Stimulated activated CD8-positive, alpha-beta memory T cell treated with anti-CD3 and anti-CD28 coated beads, Interleukin-12 subunit alpha, Interleukin-12 subunit beta, amount 100 ng/mL, for 4 hours (primary cell): ENCODE data around the gene CD1D.
"Not testable (repeated sequence)": the region's sequence is repeated elsewhere in the genome, so short reads cannot be mapped to it uniquely, and the experiment has no call there.

Experiments
- DNase-seq: peaks from one replicate; pipeline ENCODE4 v3.0.0-alpha.2; 2020; ENCODE audit warnings: low read depth

CD1D gene

DNA sequence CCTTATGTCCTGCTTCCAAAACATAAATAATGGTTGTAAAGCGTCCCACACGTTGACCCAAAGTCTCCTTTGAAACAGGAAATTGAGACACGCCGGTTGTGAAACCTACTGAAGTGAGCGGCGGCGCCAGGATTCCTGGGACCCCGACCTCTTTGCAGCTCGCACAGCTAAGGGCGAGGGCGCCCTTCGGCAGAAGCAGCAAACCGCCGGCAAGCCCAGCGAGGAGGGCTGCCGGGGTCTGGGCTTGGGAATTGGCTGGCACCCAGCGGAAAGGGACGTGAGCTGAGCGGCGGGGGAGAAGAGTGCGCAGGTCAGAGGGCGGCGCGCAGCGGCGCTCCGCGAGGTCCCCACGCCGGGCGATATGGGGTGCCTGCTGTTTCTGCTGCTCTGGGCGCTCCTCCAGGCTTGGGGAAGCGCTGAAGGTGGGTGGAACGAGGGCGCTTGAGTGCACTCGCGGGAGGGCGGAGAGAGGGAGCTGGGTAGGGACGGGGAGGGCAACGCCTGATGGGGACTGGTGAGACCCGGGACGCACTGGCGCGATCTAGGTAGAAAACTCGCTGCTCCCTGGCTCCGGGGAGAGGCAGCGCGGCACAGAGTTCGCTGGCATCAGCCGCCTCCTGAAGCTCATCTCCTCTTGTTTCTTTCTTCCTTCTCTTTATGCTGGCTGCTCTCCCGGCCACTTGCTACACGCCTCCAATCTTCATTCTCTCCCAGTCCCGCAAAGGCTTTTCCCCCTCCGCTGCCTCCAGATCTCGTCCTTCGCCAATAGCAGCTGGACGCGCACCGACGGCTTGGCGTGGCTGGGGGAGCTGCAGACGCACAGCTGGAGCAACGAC is at the start of gene CD1D:
Gene CD1D, plus strand, starts transcription at position 155 of the 836 bp plus-strand sequence. Its CDS starts 207 bp downstream, at position 362.
- no peak for DNase-seq

- DNase-seq, result no peak
Observed at GRCh38 chr1:158131217-158131616, 49.5 kb upstream of the CD1D start.

DNA sequence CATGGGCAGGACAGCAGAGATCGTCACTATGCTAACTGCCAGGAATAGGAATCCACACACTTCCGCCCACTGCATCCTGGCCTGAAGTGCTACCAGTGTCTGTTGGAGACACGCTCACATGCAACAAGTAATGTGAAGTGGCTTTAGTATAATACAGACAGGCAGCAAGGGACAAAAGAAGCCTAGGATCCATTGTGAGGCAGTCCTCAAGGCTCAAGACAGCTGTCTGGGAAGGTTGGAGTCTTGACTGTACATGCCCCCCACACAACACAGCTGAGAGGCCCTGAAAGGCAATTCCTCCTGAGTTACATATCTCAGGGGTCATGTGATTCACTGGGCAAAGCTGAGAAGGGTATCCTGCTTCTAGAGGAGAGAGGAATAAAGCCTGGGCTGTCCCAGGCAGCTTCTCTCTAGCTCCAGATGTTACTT is 39.9 kb upstream of the CD1D start:
- no peak for DNase-seq

- no peak for DNase-seq
Observed at GRCh38 chr1:158145173-158145719, 35.4 kb upstream of the CD1D start.

GRCh38 chr1:158146165-158146564 is 34.5 kb upstream of the CD1D start:
- DNase-seq, result no peak

DNA sequence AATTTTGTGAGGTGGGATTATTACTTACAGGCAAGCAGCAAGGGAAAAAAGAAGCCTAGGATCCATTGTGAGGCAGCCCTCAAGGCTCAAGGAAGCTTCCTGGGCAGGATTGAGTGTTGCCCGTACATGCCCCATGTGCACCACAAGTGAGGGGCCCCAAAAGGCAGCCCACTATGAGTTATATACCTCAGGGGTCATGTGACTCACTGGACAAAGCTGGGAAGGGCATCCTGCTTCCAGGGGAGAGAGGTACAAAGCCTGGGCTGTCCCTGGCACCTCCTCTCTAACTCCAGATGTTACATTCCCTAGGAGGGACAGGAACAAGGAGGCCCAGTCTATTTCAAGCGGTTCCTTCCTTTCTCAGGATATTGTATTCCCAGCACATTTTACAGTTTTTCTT is 34.0 kb upstream of the CD1D start:
- no peak for DNase-seq

DNA sequence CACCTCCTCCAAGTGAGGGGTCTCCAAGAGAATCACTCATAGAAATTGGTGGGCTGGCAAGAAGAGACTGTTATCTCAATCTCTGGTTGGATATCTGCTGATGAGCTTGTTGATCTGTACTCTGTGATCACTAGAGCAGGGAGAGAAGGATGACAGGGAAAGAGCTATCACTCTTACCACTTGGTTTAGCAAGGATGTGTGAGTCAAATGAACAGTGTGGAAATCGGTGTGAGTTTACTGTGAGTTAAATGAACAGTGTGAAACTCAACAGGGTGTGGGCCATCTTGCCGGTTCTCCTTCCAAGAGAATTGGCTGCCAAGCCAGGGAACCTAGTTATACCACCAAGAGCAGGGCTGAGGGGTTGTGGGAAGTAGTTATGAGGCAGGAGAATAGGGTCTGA is 33.3 kb upstream of the CD1D start:
- DNase-seq, result no peak

DNA sequence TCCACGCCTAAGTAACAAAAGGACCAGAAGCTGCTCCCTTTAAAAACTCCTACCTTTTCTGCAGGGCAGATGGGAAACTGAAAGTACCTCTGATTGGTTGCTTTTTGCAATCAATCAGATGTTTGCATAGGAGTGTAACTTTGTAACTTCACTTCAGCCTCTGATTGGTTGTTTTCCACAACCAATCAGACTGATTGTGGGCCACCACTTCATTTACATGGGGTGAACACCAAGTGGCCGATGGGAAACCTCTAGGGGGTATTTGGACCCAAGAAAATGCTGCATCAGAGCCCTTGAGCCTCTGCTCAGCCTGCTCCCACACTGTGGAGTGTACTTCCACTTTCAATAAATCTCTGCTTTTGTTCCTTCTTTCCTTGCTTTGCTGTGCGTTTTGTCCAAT is 32.8 kb upstream of the CD1D start:
- DNase-seq, result no peak

DNA sequence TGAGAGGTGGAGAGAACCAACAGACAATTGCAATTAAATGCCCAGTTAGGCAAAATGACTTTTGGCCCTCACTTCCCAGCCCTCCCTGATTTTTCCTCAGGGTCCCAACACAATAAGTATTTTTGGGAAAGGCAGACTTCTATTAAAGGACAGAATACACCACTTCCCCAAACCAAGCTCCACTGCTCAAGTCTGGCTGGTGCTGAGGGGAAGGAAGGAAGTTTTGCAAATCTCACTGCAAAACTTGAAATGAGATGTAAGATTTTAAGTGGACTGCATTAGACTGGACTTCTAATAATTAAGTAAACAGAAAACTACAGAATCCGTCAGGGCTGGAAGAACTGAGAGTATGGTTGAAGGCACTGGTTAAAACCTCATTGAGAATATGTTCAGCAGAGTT is 32.2 kb upstream of the CD1D start:
- no peak for DNase-seq

GRCh38 chr1:158149175-158149574 is 31.5 kb upstream of the CD1D start:
- no peak for DNase-seq

- peak; percentile 41 for DNase-seq
Observed at GRCh38 chr1:158149577-158150269, 31.0 kb upstream of the CD1D start.

- no peak for DNase-seq
Observed at GRCh38 chr1:158150523-158150922, 30.2 kb upstream of the CD1D start.

DNA sequence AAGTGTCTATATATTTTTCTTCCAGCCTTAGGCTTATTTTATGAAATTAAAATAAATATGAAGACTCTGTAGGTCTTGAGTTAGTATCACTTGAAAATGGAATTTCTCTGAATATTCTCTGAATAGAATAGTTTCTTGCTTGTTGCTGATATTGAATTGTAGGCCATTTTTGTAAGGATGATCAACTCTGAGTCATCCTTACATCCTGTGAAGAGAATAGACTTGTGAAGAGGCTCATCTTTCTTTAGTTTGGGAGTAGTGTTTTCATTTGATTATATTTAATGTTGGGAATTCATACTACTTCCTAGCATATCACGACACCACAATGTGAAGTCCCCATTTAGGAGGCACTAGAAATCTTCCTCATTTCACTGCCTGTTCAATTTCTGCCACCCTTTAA is 27.5 kb upstream of the CD1D start:
- DNase-seq, result no peak

DNA sequence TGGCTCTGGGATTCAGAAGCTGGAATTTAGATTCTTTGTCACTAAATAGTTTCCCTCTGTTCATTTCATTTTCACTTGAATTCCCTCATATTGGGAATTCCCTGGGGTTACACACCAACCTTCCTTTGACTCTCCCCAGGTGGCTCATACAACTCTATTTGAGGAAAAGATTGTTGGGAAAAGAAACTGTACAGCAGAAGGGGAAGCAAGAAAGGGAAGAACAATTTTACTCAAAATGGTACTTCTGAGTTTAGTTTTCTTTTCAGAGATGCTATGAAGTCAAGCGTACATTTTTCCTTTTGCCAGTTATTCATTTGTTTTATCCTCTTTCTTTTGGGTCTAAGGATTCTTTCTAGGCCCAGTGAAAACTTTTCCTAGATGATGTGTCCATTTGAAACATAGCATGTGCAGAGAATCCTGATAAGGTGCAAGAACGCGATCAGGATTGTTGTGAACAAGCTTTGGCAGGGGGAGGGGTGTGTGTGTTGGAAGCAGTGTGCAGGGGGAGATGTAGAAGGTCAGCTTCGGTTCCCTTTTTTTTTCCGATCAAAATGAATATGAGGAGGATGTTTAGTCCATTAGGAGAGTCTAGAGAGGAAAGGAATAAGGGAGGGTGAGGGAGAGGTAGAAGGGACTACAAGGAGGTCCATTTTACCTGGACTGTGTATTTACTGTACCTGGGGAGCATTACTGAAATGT is 26.8 kb upstream of the CD1D start:
- no peak for DNase-seq

GRCh38 chr1:158154501-158154900 is 26.2 kb upstream of the CD1D start:
- no peak for DNase-seq

DNA sequence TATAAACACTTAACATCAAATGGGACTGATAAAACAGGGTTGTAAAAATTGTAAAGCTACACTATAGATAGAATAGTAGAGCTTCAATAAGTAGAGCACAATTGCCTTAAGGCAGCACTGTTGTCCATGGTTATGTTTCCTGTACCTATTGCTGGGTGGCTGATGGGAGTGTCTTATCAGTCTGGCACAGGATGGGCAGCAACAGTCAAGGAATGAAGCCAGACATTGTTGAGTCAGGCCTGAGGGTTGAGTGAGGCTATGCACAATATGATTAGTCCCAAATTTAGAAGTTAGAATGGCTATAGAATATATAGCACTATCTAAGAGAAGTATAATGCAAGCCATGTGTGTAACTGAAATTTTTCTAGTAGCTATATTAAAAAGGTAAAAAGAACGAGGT is 25.0 kb upstream of the CD1D start:
- DNase-seq, result no peak

DNA sequence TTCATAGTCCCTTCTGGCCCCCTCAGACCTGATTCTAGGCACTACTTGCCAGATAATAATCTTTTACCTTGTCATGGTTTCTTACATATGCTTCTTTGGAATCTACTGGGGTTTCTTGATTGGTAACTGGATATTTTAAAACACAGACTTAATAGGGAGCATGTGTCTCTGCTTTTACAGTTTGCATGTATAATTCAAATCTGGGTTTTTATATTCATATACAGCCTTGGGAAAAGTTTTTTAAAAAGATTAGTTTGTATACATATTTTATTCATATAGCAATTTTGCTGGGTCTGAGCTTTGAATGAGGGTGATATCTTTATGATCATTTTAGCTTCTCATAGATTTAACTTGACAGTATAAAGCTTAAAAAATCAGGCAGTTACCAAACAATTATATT is 21.1 kb upstream of the CD1D start:
- no peak for DNase-seq

GRCh38 chr1:158161446-158161845 is 19.2 kb upstream of the CD1D start:
- no peak for DNase-seq

- no peak for DNase-seq
Observed at GRCh38 chr1:158163000-158163947, 17.4 kb upstream of the CD1D start.

GRCh38 chr1:158169105-158169504 is 11.6 kb upstream of the CD1D start:
- no peak for DNase-seq

DNA sequence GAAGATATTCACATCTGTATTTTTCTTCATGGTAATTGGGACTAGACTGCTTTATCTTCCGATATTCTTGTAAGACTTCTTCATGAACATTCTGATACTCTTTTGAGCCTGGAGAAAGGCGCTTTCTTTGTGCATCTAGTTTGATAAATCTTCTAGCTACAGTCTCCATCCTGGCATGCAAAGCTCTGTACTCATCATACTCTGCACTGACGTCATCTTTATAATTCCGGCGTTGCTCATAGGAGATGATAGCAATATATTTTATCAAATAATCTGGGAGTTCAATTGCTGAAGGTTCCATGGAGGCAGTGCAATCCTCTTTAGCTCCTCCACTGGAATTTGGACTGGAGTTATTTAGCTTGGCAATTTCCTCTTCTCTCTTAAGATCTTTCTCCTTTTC is 4.8 kb upstream of the CD1D start:
- DNase-seq, result not testable (repeated sequence)
